ENCODE data around the gene TTC9C. TPM values are rescaled to one million over a fixed set of nuclear protein-coding genes. Genes with fewer than 3 reads are reported as not detected.

Gene TTC9C
- total and polyA plus RNA-seq, 2 of the 13 experiments (the other 11 are each of a cell fraction or from before 2014, with no cell fraction given): 28.0 to 36.4 TPM

- TF ChIP-seq GPBP1L1 (CRISPR knock-in tag; IDR thresholded peaks at IDR 0.05) (no peak), ZNF772 (CRISPR knock-in tag; IDR thresholded peaks at IDR 0.05) (peak; percentile 73), ZNF44 (CRISPR knock-in tag; IDR thresholded peaks at IDR 0.05) (no peak), ZNF281 (CRISPR knock-in tag; IDR thresholded peaks at IDR 0.05; ENCODE audit: borderline replicate concordance) (no peak), ZNF768 (CRISPR knock-in tag; IDR thresholded peaks at IDR 0.05) (peak; percentile 36; the same call in 1 of the 2 replicates), SRSF9 (IDR thresholded peaks at IDR 0.05; ENCODE audit: borderline replicate concordance, insufficient read depth, low read depth, low read length, poor library complexity, severe bottlenecking) (no peak), SAFB2 (CRISPR knock-in tag; IDR thresholded peaks at IDR 0.05; ENCODE audit: borderline replicate concordance, low read depth) (no peak), DDIT3 (CRISPR knock-in tag; IDR thresholded peaks at IDR 0.05) (no peak), ELK4 (CRISPR knock-in tag; IDR thresholded peaks at IDR 0.05; ENCODE audit: borderline replicate concordance) (no peak), ZFX (CRISPR knock-in tag; IDR thresholded peaks at IDR 0.05; ENCODE audit: low read depth) (peak; percentile 65), ELF3 (CRISPR knock-in tag; IDR thresholded peaks at IDR 0.05) (peak; percentile 82), ZNF142 (CRISPR knock-in tag; IDR thresholded peaks at IDR 0.05) (peak; percentile 76; the same call in 1 of the 2 replicates), NR2F2 (IDR thresholded peaks at IDR 0.05; ENCODE audit: borderline replicate concordance, low read depth) (no peak), ZNF317 (CRISPR knock-in tag; IDR thresholded peaks at IDR 0.05) (peak; percentile 38), ZNF850 (CRISPR knock-in tag; conservative IDR thresholded peaks at IDR 0.05) (no peak)
Observed at GRCh38 chr11:62678770-62679696, 49.3 kb upstream of the TTC9C start, which contains the start of gene UBXN1 (continued).
